Measurements from ENCODE around the gene ARSB.
A peak's percentile ranks its signal among the peaks of the same experiment; 100 is the strongest.

ARSB gene

DNA sequence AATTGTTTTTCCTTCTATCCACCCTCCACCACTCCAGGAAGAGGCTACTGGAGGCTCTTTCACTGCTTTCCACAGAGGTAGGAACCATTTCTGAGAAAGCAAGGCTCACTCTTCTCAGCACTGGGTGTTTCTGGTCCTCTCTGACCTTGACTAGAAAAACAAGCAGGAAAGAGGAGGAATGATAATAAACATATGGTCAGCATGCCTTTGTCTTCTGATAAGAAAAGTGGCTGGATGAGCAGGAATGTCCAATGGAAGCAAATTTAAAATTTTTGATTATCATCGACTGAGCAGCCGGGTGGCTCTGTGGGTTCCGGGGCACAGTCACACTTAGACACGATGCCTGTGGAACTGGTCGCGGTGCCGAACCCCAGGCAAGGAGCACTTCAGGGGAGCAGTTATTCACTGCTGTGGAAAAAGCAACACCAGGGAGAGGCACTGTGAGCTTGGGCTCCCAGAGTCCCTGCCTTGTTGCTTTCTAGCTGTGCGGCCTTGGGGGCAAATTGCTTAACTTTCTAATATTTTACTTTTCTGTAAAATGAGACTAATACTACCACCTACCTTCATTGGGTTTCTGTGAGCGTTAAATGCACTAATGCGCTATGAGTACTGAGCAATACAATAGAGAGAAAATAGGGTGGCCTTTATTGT, 179.5 kb downstream of the ARSB start:
- DNase-seq (ENCODE audit: low read depth in 2 of 2): no peak

- no peak for DNase-seq (ENCODE audit: low read depth in 2 of 2)
Measured at GRCh38 chr5:78804995-78805394, 180.1 kb downstream of the ARSB start.

DNA sequence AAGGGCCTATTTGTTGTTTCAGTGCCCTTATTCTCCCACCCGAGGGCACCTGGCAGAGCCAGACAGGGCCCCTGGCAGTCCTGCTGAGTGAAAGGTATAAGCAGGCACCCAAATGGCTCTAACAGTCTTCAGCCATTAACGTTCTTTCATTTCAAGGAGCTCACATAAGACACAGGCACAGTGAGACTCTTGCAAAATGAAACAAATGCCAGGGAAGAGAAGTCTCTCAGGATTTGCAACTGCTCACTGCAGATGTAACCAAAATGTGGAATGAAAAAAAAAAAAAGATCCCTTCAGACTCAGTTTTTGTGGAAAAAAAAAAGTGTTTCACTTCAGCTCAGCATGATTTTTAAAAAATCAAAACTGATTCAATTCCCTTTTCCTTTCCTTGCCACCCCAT, 181.2 kb downstream of the ARSB start:
- no peak for DNase-seq (ENCODE audit: low read depth in 2 of 2)

DNA sequence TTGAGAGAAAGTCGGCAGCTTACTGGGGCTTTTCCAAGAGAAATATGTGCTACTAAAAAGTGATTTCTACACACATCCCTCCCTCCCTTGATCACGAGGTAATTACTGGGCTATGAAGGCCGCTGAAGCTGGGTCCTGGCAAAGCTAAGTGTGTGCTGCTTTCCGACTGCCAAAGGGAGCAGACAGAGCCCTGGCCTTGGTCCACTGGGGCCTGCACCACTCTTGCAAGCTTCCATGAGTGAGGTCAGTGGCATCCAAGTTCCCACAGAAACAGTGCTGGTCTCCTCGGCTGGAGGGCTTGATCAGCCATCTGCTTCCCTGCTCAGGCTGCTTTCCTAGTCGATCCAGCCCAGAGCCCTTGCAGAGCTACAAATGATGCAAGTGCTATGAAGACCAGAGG, 181.8 kb downstream of the ARSB start:
- DNase-seq (ENCODE audit: low read depth in 2 of 2): no peak

GRCh38 chr5:78801413-78801812, 183.7 kb downstream of the ARSB start:
- DNase-seq (ENCODE audit: low read depth in 2 of 2): no peak

- DNase-seq (ENCODE audit: low read depth in 2 of 2): no peak
Measured at GRCh38 chr5:78799266-78800017, 185.7 kb downstream of the ARSB start.

DNA sequence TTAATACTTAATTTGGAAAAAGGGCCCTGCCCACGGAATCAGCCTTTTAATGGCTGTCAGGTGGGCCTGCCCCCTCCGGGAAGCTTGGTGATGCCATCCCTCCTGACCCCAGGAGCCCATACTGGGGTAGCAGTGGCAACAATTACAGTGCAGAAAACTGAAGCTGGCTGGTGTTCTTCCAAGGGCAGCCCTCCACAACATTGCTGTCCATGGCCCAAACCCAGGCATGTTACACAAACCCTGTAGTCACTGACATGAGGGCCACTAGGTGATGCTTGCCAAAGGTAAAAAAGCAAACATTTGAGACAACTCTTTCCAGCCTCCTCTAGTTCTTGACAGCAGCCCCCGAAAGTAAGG, 186.5 kb downstream of the ARSB start:
- no peak for DNase-seq (ENCODE audit: low read depth in 2 of 2)

- DNase-seq (ENCODE audit: low read depth in 2 of 2): no peak
Measured at GRCh38 chr5:78797936-78798672, 187.0 kb downstream of the ARSB start.

DNA sequence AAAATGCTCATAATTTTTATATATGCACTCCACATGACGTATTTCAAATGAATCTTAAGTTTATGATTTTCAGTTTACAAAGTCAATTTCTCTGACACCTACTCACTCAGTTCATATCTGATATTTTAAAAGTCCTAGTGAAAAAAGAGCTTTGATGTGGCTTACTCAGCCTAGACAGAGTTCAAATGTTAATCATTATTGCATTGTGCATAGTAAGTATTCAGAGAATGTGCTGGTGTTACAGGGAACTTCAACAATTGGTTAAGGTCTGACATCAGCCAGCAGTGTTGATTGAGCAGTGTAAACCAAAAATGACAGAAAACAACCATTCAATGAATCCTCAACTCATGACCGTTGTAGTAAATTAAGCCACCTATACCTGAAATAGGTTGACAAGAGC, 189.4 kb downstream of the ARSB start:
- peak in 1 of 2 experiments; percentile 44 for DNase-seq (ENCODE audit: low read depth in 2 of 2)

DNA sequence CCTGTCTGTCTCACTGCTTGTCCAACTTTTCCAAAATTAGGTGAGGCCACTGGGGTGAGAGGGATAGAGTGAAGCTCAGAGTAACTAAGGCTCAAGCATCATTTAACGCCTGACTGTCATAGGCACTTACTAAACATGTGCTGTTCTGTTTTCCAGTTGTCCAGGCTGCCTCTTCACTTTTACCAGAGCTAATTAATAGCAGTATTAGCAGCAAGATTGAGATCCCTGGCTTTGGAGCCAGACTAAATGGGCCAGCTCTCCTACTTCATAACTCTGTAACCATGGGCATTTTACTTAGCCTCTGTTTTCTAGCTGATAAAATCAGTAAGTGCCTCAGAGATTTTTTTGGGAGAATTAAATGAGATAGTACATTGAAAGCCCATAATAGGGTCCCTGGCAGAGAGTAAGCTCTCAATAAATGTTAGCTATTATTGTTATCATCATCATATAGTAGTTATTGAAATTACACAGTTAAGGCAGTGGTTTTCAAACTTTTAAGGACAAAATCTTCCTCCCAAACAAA, 190.4 kb downstream of the ARSB start:
- DNase-seq (ENCODE audit: low read depth in 2 of 2): no peak

DNA sequence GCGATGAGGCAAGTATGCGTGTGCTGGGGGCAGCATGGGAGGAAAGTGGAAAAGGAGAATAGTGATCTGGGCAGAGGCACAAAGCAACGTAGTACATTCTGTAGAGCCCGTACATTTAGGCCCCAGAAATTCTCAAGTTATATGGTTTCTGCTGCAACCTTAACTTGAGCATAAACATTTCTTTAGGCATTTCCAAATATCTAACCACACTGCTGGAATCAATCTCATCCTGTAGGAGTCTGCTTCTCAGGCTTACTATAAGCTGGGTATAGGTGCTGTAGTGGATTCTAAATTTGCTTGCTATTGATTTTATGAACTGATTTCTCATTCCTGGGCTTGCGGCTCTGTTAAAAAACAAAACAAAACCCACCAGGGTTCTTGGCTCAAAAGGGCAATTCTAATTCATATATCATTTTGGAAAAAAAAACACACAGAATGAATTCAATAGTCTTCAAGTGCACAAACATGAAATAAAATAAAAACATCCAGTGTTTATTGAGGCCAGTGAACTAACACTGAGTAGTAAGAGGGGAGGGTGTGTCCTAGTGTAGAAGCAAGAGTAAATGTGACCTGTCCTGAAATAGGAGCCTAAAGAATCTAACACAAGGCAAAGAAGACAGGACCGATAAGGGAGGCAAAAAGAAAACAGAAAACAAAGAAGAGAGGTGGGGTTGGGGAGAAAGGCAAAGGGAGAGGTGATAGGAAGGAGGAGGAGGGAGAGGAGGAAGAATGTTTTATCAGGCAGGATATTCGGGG, 191.0 kb downstream of the ARSB start:
- no peak for DNase-seq (ENCODE audit: low read depth in 2 of 2)

- DNase-seq (ENCODE audit: low read depth in 2 of 2): no peak
Measured at GRCh38 chr5:78792345-78793055, 192.6 kb downstream of the ARSB start.

DNA sequence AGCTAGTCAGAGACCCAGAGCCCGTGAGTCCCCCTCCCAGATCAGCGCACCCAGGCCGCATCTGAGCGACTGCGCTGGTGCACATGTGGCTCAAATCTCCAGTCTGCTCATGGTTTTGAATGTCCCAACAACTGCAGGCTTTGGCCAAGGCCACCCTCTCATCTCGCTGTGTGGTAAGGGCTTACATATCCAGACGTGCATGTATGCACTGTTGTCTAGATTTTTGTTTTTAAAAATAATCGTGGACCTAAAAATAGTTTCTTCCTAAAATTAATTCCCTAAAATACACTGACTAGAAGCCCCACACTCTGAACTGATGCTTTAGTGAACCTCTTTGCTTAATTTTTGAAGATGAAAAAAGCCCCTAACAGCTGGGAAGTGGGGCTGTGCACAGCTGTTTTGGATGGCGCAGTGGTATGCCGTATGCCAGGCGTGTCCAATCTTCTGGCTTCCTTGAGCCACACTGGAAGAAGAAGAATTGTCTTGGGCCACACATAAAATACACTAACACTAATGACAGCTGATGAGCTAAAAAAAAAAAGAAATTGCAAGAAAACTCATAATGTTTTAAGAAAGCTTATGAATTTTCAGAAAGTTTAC, 193.5 kb downstream of the ARSB start:
- no peak for DNase-seq (ENCODE audit: low read depth in 2 of 2)

GRCh38 chr5:78787783-78788182, 197.3 kb downstream of the ARSB start:
- no peak for DNase-seq (ENCODE audit: low read depth in 2 of 2)

- no peak for DNase-seq (ENCODE audit: low read depth in 2 of 2)
Measured at GRCh38 chr5:78785454-78785853, 199.7 kb downstream of the ARSB start.

DNA sequence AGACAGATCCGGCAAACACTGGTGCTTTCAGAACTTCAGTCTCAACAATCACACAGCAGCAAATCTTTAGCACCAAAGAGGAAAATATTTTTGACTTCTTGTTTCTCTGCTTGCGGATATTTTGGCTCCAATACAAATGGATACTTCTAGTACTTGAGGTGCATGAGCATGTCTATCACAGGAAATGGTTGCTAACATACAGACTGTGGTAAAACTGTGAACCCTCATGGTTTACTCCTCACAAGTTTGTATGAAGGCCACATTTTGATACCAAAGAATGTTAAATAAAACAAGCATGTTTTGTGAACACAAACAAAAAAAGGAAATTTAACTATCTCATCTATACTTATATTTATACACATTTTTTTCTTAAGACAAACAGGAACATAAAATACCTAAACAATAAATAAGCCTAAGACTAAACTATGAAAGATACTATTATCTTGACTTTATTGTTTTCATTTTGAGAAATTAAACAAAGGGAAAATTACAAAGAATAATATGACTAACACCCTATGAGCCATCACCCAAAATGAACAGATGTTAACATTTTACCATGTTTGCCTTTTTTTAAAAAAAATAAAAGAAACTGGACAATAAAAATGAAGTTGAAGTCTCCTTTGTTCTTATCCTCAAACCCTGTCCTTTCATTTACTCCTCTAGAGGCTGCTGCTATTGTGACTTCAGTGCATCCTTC, 201.5 kb downstream of the ARSB start:
- no peak for DNase-seq (ENCODE audit: low read depth in 2 of 2)

DNA sequence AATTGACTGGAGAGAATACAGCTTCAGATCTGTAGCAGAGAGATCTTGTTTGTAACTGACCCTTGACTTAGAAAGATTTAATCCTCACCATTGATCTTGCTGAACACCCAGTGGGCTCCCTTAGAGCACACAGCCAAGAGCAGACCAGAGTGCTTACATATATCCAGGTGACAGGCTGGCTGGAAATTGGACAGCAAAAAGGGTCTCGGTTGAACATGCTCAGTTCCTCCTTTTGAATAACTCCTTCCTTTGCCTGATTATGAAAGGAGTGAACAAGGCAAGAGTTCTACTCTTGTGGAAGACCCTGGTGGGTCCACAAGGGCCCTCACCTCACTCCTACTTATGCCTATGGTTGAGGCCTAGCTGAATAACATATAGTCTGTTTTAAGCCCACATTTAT, 202.4 kb downstream of the ARSB start:
- DNase-seq (ENCODE audit: low read depth in 2 of 2): no peak

DNA sequence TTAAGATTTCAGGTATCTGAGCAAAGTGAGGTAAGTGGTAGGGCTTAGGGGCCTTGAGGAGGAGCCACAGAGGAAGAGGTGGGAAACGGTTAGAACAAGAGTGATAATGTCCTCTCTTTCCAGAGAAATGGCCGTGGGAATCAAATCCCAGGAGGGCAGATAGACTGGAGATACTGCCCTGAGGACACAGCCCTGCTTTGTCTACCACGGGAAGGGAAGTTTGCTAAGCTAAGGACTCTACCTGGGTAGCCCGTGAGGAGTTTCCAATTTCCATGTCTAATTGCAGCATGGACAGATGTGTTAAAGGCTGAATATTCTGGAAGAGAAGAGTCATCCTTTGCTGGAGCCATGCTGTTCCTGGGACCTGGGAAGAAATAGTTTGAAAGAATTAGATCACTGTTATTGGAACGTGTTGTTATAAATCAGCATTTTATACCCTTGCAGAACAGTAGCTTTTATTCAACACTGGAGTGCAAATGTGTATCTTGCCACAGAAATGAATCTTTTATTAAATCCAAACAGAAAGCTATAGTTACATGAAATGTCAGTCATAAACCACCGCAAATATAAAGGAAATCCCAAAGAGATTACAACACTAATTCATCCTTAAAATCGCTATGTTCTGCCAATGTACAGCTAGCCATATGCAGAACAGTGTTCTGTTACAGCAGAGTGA, 203.4 kb downstream of the ARSB start:
- DNase-seq (ENCODE audit: low read depth in 2 of 2): peak; percentile 58

- peak; percentile 64 to 67 for DNase-seq (ENCODE audit: low read depth in 2 of 2)
Measured at GRCh38 chr5:78779771-78780616, 205.1 kb downstream of the ARSB start.

All from fibroblast of skin of left quadriceps (primary cell).